HG02759 (cell line): ENCODE results near the gene LST1.

Experiments
- ATAC-seq: cut with Tn5 transposase; IDR thresholded peaks from one replicate; pipeline ENCODE4 v1.9.1; 2021; ENCODE audit warnings: mild to moderate bottlenecking, moderate library complexity; ENCODE audit not compliant: unreplicated experiment

LST1 gene

DNA sequence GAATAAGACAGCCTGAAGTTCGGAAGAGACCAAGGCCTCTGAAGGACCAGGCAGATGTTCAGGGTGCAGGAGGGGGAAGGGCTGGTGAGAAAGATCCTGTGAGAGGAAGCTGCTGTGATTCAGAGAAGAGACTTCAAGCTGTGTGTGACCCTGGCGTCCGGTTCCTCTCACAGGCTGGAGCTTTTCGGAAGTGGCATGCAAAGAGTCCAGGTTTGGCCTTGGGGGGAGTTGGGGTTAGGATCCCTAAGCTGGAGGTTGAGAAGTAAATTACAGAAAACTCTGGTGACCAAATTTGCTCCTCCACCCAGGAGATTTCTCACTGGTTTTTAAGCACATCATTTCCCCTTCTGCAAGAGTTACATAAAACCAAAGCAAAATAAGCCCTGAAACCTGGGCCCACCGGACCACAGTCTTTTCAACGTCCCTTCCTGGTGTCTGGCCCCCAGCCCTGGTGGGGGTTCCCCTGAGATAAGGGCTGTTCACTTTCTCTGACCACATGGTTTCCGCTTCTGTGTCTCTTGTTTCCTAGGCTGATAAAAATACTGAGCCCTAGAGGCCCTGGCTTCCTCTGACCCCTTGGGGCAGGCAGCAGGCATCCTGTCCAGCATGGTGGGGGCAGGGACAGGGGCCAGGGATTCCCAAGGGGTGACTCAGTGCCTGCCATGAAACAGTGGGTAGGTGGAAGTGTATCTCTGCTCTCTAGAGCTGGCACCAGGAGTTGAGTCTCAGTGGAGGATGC lies 25.9 kb upstream of the LST1 start:
- ATAC-seq = peak; percentile 68

GRCh38 chr6:31560697-31561058 lies 25.4 kb upstream of the LST1 start:
- no peak for ATAC-seq

- no peak for ATAC-seq
These were observed 18.3 kb upstream of the LST1 start for GRCh38 chr6:31567531-31568370.

DNA sequence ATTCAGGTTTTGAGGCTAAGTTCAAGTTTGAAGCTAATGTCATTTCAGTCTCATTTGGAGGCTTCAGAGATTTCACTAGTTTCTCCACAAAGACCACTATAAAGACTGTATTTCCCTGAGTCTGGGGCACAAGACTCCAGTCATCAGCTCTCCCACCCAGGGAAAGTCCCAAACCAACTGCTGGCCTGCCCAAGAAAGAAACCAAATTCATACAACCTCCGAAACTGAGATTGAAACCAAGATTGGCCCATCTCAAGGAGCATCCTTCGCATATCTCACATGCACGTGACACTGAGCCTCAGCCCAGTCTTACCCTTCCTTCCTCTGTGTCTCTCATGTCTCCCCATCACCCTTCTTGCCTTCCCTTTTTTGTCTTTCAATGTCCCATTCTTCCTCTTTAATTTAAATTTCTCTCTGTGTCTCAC lies 17.5 kb upstream of the LST1 start:
- ATAC-seq = peak; percentile 73

DNA sequence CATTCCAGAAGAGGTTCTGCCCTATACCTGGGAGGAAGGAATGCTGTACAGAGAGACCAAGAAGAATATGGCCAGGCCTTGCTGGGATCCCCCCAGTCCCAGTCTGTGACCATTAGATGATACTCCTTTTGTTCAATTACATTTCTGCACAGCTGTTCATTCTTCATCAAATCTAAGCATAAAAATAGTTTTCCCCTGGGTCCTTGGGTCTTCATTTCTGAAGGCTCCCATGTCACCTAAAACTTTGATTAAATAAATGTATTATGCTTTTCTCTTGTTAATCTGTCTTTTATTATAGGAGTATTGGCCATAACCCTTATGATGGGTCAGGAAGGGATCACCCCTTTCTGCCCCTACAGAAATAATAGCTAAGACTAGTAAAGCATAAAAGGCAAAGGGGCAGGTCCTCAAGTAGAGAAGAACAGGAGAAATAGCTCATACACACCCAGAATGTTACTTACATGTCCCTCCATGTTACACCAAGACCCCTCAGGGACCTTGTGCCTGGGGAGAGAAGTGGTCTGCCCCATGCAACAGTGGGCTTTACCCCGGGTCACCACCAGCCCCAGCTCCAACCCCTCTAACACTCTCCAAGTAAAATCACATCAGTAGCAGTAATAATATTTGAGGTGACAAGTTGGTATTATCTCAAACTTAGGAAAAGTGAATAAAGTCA lies 16.1 kb upstream of the LST1 start:
- ATAC-seq = no peak

GRCh38 chr6:31572041-31572911 lies 13.8 kb upstream of the LST1 start, which contains the start of gene LTA:
LTA (plus strand) TSS chr6:31572289; CDS start chr6:31572743, 454 bp downstream.
- ATAC-seq = peak; percentile 30

DNA sequence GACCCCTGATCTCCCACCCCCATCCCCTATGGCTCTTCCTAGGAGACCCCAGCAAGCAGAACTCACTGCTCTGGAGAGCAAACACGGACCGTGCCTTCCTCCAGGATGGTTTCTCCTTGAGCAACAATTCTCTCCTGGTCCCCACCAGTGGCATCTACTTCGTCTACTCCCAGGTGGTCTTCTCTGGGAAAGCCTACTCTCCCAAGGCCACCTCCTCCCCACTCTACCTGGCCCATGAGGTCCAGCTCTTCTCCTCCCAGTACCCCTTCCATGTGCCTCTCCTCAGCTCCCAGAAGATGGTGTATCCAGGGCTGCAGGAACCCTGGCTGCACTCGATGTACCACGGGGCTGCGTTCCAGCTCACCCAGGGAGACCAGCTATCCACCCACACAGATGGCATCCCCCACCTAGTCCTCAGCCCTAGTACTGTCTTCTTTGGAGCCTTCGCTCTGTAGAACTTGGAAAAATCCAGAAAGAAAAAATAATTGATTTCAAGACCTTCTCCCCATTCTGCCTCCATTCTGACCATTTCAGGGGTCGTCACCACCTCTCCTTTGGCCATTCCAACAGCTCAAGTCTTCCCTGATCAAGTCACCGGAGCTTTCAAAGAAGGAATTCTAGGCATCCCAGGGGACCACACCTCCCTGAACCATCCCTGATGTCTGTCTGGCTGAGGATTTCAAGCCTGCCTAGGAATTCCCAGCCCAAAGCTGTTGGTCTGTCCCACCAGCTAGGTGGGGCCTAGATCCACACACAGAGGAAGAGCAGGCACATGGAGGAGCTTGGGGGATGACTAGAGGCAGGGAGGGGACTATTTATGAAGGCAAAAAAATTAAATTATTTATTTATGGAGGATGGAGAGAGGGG lies 12.6 kb upstream of the LST1 start:
- no peak for ATAC-seq

DNA sequence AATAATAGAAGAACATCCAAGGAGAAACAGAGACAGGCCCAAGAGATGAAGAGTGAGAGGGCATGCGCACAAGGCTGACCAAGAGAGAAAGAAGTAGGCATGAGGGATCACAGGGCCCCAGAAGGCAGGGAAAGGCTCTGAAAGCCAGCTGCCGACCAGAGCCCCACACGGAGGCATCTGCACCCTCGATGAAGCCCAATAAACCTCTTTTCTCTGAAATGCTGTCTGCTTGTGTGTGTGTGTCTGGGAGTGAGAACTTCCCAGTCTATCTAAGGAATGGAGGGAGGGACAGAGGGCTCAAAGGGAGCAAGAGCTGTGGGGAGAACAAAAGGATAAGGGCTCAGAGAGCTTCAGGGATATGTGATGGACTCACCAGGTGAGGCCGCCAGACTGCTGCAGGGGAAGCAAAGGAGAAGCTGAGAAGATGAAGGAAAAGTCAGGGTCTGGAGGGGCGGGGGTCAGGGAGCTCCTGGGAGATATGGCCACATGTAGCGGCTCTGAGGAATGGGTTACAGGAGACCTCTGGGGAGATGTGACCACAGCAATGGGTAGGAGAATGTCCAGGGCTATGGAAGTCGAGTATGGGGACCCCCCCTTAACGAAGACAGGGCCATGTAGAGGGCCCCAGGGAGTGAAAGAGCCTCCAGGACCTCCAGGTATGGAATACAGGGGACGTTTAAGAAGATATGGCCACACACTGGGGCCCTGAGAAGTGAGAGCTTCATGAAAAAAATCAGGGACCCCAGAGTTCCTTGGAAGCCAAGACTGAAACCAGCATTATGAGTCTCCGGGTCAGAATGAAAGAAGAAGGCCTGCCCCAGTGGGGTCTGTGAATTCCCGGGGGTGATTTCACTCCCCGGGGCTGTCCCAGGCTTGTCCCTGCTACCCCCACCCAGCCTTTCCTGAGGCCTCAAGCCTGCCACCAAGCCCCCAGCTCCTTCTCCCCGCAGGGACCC lies 11.7 kb upstream of the LST1 start:
- no peak for ATAC-seq

DNA sequence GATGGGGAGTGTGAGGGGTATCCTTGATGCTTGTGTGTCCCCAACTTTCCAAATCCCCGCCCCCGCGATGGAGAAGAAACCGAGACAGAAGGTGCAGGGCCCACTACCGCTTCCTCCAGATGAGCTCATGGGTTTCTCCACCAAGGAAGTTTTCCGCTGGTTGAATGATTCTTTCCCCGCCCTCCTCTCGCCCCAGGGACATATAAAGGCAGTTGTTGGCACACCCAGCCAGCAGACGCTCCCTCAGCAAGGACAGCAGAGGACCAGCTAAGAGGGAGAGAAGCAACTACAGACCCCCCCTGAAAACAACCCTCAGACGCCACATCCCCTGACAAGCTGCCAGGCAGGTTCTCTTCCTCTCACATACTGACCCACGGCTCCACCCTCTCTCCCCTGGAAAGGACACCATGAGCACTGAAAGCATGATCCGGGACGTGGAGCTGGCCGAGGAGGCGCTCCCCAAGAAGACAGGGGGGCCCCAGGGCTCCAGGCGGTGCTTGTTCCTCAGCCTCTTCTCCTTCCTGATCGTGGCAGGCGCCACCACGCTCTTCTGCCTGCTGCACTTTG lies 10.7 kb upstream of the LST1 start, which contains the start of gene TNF:
Gene TNF (plus strand): TSS at position 231 of the 567 bp plus-strand sequence. CDS start 177 bp downstream, at position 408.
- no peak for ATAC-seq

DNA sequence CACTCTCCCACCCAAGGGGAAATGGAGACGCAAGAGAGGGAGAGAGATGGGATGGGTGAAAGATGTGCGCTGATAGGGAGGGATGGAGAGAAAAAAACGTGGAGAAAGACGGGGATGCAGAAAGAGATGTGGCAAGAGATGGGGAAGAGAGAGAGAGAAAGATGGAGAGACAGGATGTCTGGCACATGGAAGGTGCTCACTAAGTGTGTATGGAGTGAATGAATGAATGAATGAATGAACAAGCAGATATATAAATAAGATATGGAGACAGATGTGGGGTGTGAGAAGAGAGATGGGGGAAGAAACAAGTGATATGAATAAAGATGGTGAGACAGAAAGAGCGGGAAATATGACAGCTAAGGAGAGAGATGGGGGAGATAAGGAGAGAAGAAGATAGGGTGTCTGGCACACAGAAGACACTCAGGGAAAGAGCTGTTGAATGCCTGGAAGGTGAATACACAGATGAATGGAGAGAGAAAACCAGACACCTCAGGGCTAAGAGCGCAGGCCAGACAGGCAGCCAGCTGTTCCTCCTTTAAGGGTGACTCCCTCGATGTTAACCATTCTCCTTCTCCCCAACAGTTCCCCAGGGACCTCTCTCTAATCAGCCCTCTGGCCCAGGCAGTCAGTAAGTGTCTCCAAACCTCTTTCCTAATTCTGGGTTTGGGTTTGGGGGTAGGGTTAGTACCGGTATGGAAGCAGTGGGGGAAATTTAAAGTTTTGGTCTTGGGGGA lies 10.0 kb upstream of the LST1 start:
- no peak for ATAC-seq

DNA sequence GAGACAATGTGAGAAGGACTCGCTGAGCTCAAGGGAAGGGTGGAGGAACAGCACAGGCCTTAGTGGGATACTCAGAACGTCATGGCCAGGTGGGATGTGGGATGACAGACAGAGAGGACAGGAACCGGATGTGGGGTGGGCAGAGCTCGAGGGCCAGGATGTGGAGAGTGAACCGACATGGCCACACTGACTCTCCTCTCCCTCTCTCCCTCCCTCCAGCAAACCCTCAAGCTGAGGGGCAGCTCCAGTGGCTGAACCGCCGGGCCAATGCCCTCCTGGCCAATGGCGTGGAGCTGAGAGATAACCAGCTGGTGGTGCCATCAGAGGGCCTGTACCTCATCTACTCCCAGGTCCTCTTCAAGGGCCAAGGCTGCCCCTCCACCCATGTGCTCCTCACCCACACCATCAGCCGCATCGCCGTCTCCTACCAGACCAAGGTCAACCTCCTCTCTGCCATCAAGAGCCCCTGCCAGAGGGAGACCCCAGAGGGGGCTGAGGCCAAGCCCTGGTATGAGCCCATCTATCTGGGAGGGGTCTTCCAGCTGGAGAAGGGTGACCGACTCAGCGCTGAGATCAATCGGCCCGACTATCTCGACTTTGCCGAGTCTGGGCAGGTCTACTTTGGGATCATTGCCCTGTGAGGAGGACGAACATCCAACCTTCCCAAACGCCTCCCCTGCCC lies 9.0 kb upstream of the LST1 start:
- ATAC-seq = no peak

DNA sequence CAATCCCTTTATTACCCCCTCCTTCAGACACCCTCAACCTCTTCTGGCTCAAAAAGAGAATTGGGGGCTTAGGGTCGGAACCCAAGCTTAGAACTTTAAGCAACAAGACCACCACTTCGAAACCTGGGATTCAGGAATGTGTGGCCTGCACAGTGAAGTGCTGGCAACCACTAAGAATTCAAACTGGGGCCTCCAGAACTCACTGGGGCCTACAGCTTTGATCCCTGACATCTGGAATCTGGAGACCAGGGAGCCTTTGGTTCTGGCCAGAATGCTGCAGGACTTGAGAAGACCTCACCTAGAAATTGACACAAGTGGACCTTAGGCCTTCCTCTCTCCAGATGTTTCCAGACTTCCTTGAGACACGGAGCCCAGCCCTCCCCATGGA lies 8.5 kb upstream of the LST1 start:
- no peak for ATAC-seq

GRCh38 chr6:31578184-31579118 lies 7.6 kb upstream of the LST1 start:
- ATAC-seq = no peak

- no peak for ATAC-seq
These were observed 7.0 kb upstream of the LST1 start for GRCh38 chr6:31579119-31579505.

DNA sequence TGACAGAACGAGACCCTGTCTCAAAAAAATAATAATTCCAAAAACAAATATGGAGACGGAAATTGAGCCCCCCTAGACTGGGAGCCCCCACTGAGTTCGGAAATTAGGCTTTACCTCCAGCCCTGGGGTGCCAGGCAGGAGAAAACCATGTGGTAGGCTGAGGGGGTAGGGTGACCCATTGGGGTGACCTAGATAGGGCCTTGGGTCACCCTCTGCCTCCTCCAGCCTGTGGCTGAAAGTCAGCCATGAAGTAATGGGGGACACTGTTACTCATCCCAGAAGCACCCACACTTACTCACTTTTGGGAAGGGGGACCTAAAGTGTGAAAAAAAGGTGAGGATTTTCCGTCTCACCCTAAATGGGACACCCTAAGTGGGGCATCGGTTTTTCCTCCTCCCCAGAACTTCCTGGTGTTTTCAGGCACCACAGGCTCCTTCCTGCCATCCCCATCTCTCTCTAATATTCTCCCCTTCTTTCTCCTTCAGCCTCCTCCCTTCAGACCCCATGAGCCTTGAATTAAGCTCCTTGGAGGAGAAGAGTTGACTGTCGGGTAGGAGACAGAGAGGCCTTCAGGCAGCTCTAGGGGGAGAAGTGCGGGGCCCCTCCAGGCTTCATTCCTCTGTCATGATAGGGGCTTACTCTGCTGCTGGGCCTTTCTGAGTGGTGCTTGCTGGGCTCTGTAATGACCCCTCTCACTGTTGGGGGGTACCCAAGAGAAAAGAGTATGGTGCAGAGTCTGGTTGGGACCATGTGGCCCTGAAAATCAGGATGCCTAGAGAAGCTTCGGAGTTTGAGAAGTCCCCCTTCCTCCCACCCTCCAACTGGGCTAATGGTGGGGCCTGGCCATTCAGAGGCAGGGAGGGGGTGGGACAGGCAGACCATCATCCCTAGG lies 6.3 kb upstream of the LST1 start:
- ATAC-seq = no peak
